Activated B cell treated with CpG ODN at 0.5 μM for 24 hours (primary cell): ENCODE data around the gene TP63. TPM values are rescaled to one million over a fixed set of nuclear protein-coding genes. Genes with fewer than 3 reads are reported as not detected.

ENCODE experiments used
- ATAC-seq: fragments of 200-7000 bp; cut with Tn5 transposase; one replicate; pipeline ENCODE4 v1.10.0; 2021; ENCODE audit warnings: low read depth, mild to moderate bottlenecking, moderate library complexity
- CTCF ChIA-PET: fragments of 350-600 bp; sonication (Branson Sonifier 250); formaldehyde crosslinking; loops from one replicate; lab custom pipeline; 2021; ENCODE audit warnings: antibody characterized with exemption; lab: Charles Lee
- POLR2A ChIA-PET: fragments of 350-600 bp; sonication (Branson Sonifier 250); formaldehyde crosslinking; loops from one replicate; lab custom pipeline; 2021; ENCODE audit warnings: antibody characterized with exemption; lab: Charles Lee
- DNase-seq: peaks from one replicate; pipeline ENCODE4 v3.0.0; 2022
- H3K27ac Mint-ChIP-seq: one replicate; pipeline ENCODE4 v1.8.0; 2020; ENCODE audit warnings: mixed read lengths
- H3K27me3 Mint-ChIP-seq: one replicate; pipeline ENCODE4 v1.8.0; 2021; ENCODE audit warnings: mixed read lengths
- H3K36me3 Mint-ChIP-seq: one replicate; pipeline ENCODE4 v1.8.0; 2021; ENCODE audit warnings: low read depth, mixed read lengths
- H3K4me1 Mint-ChIP-seq: one replicate; pipeline ENCODE4 v1.8.0; 2021; ENCODE audit warnings: mixed read lengths
- H3K4me3 Mint-ChIP-seq: one replicate; pipeline ENCODE4 v1.8.0; 2020; ENCODE audit warnings: mild to moderate bottlenecking, mixed read lengths
- H3K9me3 Mint-ChIP-seq: one replicate; pipeline ENCODE4 v1.8.0; 2020; ENCODE audit warnings: mixed read lengths
- CTCF ChIP-seq: fragments of 200-600 bp; IDR thresholded peaks from one replicate; pipeline ENCODE4 v1.8.0; 2022; ENCODE audit warnings: antibody characterized with exemption, mild to moderate bottlenecking
- intact Hi-C: fragments of 100-400 bp; cut with micrococcal nuclease; formaldehyde crosslinking; loops from one replicate; pipeline ENCODE4 v1.15.1; 2024
- total RNA-seq: library from RNA; stranded (reverse); gene quantifications from 2 replicates; pipeline ENCODE4 v1.2.3, GENCODE V29; 2022

TP63 gene
- total RNA-seq, 1 donor from 2014 or later: 3.9 TPM

- H3K4me1 Mint-ChIP-seq: no peaks in the 10 kb centered on the region
- no peaks in the 10 kb centered on the region for H3K9me3 Mint-ChIP-seq
- no peak overlapping the region for H3K4me3 Mint-ChIP-seq
- no peaks in the 10 kb centered on the region for H3K27me3 Mint-ChIP-seq
- DNase-seq (no peak), ATAC-seq (no peak)
- no peaks in the 10 kb centered on the region for H3K36me3 Mint-ChIP-seq
- no peak for TF ChIP-seq CTCF
- intact Hi-C loops: no loop called here
- ChIA-PET CTCF (interaction anchor here (1.0 kb wide), 1 partner anchor 20 kb away, joined by 4 read pairs; no protein-coding TSS in a partner anchor), POLR2A (no interaction called here)
- no peak overlapping the region for H3K27ac Mint-ChIP-seq
Observed at GRCh38 chr3:189941679-189942078, 310.5 kb downstream of the TP63 start.

DNA sequence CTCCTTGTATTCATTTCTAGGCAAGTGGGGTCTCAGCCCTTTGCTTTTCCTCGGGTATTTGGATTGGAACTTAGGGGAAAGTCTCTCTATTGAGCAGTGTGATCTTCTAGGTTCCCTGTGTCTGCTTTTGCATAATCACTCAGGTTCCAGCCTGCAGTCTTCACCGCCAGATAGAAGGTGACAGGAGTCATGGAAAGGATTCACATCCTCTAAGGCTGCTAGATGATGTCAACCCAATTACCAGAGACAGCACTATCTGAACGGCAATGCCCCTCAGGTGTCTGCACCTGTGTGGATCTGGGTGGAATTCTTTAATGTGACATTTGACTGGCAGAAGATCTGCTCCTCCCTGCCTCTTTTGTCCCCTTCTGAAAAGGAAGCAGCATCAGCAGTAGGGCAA lies 311.8 kb downstream of the TP63 start:
- ATAC-seq (no peak), DNase-seq (no peak)
- Mint-ChIP-seq H3K4me3 (no peak overlapping the region), H3K9me3 (no peaks in the 10 kb centered on the region), H3K36me3 (no peaks in the 10 kb centered on the region), H3K27me3 (no peaks in the 10 kb centered on the region), H3K27ac (no peak overlapping the region), H3K4me1 (no peaks in the 10 kb centered on the region)
- POLR2A ChIA-PET: no interaction called here
- TF ChIP-seq CTCF: no peak
- intact Hi-C loops: no loop called here
- CTCF ChIA-PET: no interaction called here

GRCh38 chr3:189944285-189945145 lies 313.3 kb downstream of the TP63 start:
- Mint-ChIP-seq H3K4me3 (no peak overlapping the region), H3K4me1 (no peaks in the 10 kb centered on the region), H3K9me3 (no peaks in the 10 kb centered on the region), H3K27ac (no peak overlapping the region), H3K36me3 (no peaks in the 10 kb centered on the region), H3K27me3 (no peaks in the 10 kb centered on the region)
- ATAC-seq (no peak), DNase-seq (no peak)
- TF ChIP-seq CTCF: no peak
- POLR2A ChIA-PET: no interaction called here
- intact Hi-C loops: loop anchor here (5.0 kb wide), 1 partner anchor 432 kb away; no protein-coding TSS in a partner anchor
- CTCF ChIA-PET: interaction anchor here (0.6 kb wide), 1 partner anchor 672 kb away, joined by 4 read pairs; no protein-coding TSS in a partner anchor

- Mint-ChIP-seq H3K36me3 (no peaks in the 10 kb centered on the region), H3K9me3 (no peaks in the 10 kb centered on the region), H3K27me3 (no peaks in the 10 kb centered on the region), H3K4me3 (no peak overlapping the region), H3K27ac (no peak overlapping the region), H3K4me1 (no peaks in the 10 kb centered on the region)
- no peak for DNase-seq
- no peak for TF ChIP-seq CTCF
- no peak for ATAC-seq
- intact Hi-C loops: loop anchor here (5.0 kb wide), 1 partner anchor 434 kb away; no protein-coding TSS in a partner anchor
- CTCF ChIA-PET: interaction anchor here (1.4 kb wide), 1 partner anchor 16 kb away, joined by 5 read pairs; no protein-coding TSS in a partner anchor
- POLR2A ChIA-PET: no interaction called here
Observed at GRCh38 chr3:189945935-189946709, 314.9 kb downstream of the TP63 start.
